ENCODE data around the gene KIAA1755. TPM values are rescaled to one million over a fixed set of nuclear protein-coding genes. Genes with fewer than 3 reads are reported as not detected.

KIAA1755 gene
- total RNA-seq, 1 donor from 2014 or later, result 0.22 TPM

DNA sequence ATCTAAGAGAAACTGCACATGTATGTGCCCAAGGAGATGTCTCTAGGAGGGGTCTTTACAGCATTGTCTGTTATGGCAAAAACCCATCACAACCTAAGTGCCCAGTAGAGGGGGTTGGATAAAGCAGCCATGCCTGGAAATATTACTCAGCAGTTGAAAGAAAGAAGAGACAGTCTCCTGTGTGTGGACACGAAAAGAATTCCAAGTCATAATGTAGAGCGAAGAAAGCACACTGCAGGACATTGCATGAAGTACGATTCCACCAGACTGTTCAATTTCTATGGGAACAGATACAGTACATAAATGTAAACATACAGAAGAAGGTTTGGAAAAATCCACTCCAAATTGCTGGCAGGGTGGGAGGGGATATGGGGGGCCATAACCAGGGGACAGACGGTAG lies 88.1 kb downstream of the KIAA1755 start:
- no peak overlapping the region for H2AFZ ChIP-seq (replicated peaks)
- Mint-ChIP-seq H3K4me3 (no peak overlapping the region), H3K4me1 (peaks cover 49% of the 10 kb centered on the region), H3K9me3 (no peaks in the 10 kb centered on the region), H3K36me3 (no peaks in the 10 kb centered on the region), H3K27ac (no peak overlapping the region), H3K27me3 (ENCODE audit: insufficient read depth, low read depth) (peaks cover 7% of the 10 kb centered on the region)
- H3K36me3 ChIP-seq, result no peaks in the 10 kb centered on the region
- no peaks in the 10 kb centered on the region for H3F3A ChIP-seq (ENCODE audit: low read depth)
- no peak overlapping the region for H3K27ac ChIP-seq
- no peak overlapping the region for H3K9ac ChIP-seq
- no peaks in the 10 kb centered on the region for H4K20me1 ChIP-seq (ENCODE audit: low read depth)
- no peak for DNase-seq (ENCODE audit: low spot score)
- H3K4me1 ChIP-seq, result peaks cover 20% of the 10 kb centered on the region
- no peaks in the 10 kb centered on the region for H3K79me2 ChIP-seq (ENCODE audit: low read depth)
- TF ChIP-seq EZH2 (IDR thresholded peaks at IDR 0.05), result no peak
- TF ChIP-seq, protein P1, sequence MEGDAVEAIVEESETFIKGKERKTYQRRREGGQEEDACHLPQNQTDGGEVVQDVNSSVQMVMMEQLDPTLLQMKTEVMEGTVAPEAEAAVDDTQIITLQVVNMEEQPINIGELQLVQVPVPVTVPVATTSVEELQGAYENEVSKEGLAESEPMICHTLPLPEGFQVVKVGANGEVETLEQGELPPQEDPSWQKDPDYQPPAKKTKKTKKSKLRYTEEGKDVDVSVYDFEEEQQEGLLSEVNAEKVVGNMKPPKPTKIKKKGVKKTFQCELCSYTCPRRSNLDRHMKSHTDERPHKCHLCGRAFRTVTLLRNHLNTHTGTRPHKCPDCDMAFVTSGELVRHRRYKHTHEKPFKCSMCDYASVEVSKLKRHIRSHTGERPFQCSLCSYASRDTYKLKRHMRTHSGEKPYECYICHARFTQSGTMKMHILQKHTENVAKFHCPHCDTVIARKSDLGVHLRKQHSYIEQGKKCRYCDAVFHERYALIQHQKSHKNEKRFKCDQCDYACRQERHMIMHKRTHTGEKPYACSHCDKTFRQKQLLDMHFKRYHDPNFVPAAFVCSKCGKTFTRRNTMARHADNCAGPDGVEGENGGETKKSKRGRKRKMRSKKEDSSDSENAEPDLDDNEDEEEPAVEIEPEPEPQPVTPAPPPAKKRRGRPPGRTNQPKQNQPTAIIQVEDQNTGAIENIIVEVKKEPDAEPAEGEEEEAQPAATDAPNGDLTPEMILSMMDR (IDR thresholded peaks at IDR 0.05), result no peak
- TF ChIP-seq EZH2phosphoT487 (IDR thresholded peaks at IDR 0.05), result no peak
- no peaks in the 10 kb centered on the region for H3K27me3 ChIP-seq
- no peak overlapping the region for H3K4me2 ChIP-seq
- no peaks in the 10 kb centered on the region for H3K9me3 ChIP-seq (ENCODE audit: low read depth)
- no peak overlapping the region for H3K4me3 ChIP-seq

DNA sequence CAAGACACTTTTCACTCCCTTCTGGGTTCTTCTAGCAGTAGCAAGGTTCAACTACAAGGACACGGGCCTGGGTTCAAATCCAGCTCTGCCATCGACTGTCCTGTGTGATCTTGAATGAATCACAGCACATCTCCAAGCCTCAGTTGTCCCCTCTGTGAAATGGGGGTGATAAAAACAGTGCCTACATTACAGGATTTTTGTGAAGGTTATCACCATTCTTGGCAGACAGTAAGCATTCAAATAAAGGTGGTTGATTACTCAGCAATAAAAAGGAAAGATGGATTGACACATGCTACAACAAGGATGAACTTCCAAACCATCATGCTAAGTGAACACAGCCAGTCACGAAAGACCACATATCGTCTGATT lies 88.9 kb downstream of the KIAA1755 start:
- peaks cover 45% of the 10 kb centered on the region for H3K4me1 Mint-ChIP-seq
- Histone ChIP-seq H3K36me3 (no peaks in the 10 kb centered on the region), H3K79me2 (ENCODE audit: low read depth) (no peaks in the 10 kb centered on the region), H3F3A (ENCODE audit: low read depth) (no peaks in the 10 kb centered on the region), H3K27me3 (no peaks in the 10 kb centered on the region), H3K4me3 (no peak overlapping the region), H3K9ac (no peak overlapping the region), H3K4me2 (no peak overlapping the region), H3K27ac (no peak overlapping the region), H3K9me3 (ENCODE audit: low read depth) (no peaks in the 10 kb centered on the region), H4K20me1 (ENCODE audit: low read depth) (no peaks in the 10 kb centered on the region), H2AFZ (replicated peaks) (no peak overlapping the region), H3K4me1 (peaks cover 20% of the 10 kb centered on the region)
- H3K36me3 Mint-ChIP-seq, result no peaks in the 10 kb centered on the region
- TF ChIP-seq EZH2 (IDR thresholded peaks at IDR 0.05), result no peak
- TF ChIP-seq, protein P1 (IDR thresholded peaks at IDR 0.05), result no peak
- TF ChIP-seq EZH2phosphoT487 (IDR thresholded peaks at IDR 0.05), result no peak
- H3K27ac Mint-ChIP-seq, result no peak overlapping the region
- DNase-seq (ENCODE audit: low spot score), result no peak
- H3K4me3 Mint-ChIP-seq, result no peak overlapping the region
- H3K9me3 Mint-ChIP-seq, result no peaks in the 10 kb centered on the region
- peaks cover 7% of the 10 kb centered on the region for H3K27me3 Mint-ChIP-seq (ENCODE audit: insufficient read depth, low read depth)

DNA sequence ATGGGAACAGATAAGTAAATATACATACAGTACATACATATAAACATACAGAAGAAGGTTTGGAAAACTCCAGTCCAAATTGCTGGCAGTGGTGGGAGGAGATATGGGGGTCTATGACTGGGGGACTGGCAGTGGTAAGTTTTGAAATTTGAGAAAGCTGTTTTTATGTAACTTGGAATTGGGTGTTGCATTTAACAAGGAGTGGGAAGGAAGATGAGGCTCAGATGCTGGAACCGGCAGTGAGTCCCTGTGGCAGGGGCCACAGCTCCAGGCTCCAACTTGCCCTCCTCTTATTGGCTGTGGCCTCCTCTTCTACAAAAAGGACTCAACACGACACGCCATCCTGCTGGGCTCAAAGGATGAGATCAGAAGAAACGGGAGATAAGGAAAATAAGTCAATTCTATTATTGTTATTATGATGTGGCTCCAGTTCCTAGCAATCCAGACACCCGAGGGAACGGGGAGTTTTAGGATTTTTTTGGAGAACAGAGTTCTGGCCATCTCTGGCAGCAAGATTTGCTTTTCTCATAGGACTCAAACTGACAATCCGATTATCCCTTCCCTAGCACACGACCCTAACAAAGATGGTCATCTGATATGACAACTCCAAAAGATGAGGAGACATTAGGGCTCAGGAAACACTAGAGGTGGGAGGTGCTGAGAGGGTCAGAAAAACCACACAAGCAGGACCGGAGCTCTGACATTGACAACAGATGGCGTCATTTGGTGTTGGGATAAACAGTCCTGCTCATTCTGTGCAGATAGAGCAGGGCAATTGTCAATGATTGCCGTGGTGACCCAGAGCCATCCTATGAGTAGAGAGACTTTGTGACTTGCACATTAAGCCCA lies 89.5 kb downstream of the KIAA1755 start:
- Histone ChIP-seq H3K9ac (no peak overlapping the region), H3K4me1 (peaks cover 20% of the 10 kb centered on the region), H3K36me3 (no peaks in the 10 kb centered on the region), H4K20me1 (ENCODE audit: low read depth) (no peaks in the 10 kb centered on the region), H3K79me2 (ENCODE audit: low read depth) (no peaks in the 10 kb centered on the region), H3K4me2 (no peak overlapping the region), H3K27me3 (no peaks in the 10 kb centered on the region), H3K27ac (no peak overlapping the region), H3F3A (ENCODE audit: low read depth) (no peaks in the 10 kb centered on the region), H3K9me3 (ENCODE audit: low read depth) (no peaks in the 10 kb centered on the region), H2AFZ (replicated peaks) (no peak overlapping the region), H3K4me3 (no peak overlapping the region)
- no peak for DNase-seq (ENCODE audit: low spot score)
- Mint-ChIP-seq H3K9me3 (no peaks in the 10 kb centered on the region), H3K36me3 (no peaks in the 10 kb centered on the region), H3K27ac (no peak overlapping the region), H3K27me3 (ENCODE audit: insufficient read depth, low read depth) (peaks cover 7% of the 10 kb centered on the region), H3K4me1 (peaks cover 45% of the 10 kb centered on the region), H3K4me3 (no peak overlapping the region)
- TF ChIP-seq EZH2 (IDR thresholded peaks at IDR 0.05) (no peak), EZH2phosphoT487 (IDR thresholded peaks at IDR 0.05) (no peak)
- TF ChIP-seq, protein P1 (IDR thresholded peaks at IDR 0.05), result no peak

Measured in neural progenitor cell (in vitro differentiated cells).